NT2/D1 (cell line): Measurements from ENCODE around the gene THEM4.

ENCODE experiments used
- YY1 ChIP-seq: IDR thresholded peaks from 2 replicates; pipeline ENCODE4 v1.6.1; 2011; ENCODE audit not compliant: insufficient read length, insufficient read depth
- ZNF274 ChIP-seq: IDR thresholded peaks from 2 replicates; pipeline ENCODE4 v1.6.1; 2011; ENCODE audit warnings: mild to moderate bottlenecking, low read depth, low read length

DNA sequence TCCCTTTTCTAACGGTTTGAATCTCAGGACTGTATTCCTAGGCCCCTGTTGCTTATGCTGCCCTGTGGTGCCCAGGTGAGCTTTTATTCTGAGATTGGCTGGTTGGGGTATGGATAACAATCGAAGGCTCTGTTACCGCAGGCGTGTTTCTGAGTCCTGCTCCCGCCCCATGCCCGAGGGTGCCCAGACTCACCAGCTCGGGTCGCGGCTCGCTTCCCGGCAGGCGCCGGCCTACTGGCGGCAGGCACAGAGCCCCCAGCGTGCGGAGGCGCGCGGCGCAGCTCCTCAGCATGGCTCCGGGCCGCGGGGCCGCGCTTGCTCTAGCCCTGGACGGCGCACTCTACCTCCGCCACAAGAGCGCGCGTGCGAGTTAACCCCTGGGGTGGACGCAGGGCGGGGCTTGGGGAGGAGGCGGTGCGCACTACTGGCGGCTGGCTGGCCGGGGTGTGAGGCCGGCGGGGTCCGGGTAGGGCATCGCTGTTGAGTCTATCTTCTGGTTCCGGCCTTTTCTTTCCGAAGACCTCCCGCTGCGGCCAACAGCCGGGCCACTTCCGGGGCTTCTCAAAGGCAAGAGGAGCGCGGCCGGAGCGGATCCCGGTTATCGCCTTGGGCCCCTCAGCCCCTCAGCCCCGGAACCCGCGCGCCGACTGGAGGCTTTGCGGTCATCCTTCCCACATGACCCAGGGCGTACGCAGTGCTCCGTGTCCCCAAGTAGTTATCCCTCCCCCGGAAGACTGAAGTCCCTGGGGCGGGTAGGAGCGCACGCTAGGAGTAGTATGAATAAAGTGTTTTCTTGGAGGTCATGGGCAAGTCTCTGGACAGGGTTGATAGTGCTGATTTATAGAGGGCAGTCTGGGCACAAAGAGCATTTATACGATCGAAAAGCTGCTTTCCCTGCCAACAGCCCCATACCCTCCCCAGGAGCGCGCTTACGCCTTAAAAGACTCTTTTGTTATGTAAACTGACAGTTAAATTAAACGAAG is at the start of gene THEM4:
- TF ChIP-seq YY1 = no peak
- TF ChIP-seq ZNF274 = no peak
